IPS-NIHi7 (cell line): ENCODE data around the gene KLHL3.
A peak's percentile ranks its signal among the peaks of the same experiment; 100 is the strongest.
"Not testable (repeated sequence)": the region's sequence is repeated elsewhere in the genome, so short reads cannot be mapped to it uniquely, and the experiment has no call there.

Source experiments
- DNase-seq: peaks from one replicate; pipeline ENCODE4 v3.0.0; 2012; ENCODE audit warnings: mixed read lengths; ENCODE audit errors: extremely low spot score

KLHL3 gene

GRCh38 chr5:137735555-137736284 lies at the start of gene KLHL3:
Gene KLHL3, minus strand, starts transcription at chr5:137736089. Its CDS starts 443 bp downstream, at chr5:137735646.
- DNase-seq = peak; percentile 89

DNA sequence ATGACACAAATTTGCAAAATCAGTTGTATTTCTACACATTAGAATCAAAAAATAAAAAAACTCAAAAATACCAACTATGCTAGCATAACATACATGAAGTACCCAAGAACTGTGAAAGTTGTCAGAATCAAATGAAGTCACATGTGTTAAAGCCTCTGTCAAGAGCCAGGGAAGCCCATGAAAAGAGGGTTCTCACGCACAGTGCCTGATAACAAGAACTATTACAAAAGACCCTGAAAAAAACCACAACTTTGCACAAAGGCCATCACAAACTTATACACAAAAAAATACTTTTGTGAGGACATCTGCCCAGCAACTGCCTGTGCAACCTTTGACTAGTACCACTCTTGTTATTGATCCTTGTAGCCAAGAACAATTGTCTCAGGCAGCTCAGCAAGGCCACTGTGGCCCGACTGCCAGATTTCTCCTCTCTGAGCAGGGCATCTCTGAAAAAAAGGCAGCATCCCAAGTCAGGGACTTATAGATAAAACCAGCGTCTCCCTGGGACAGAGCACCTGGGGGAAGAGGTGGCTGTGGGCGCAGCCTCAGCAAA lies 47.2 kb upstream of the KLHL3 start:
- DNase-seq = no peak

DNA sequence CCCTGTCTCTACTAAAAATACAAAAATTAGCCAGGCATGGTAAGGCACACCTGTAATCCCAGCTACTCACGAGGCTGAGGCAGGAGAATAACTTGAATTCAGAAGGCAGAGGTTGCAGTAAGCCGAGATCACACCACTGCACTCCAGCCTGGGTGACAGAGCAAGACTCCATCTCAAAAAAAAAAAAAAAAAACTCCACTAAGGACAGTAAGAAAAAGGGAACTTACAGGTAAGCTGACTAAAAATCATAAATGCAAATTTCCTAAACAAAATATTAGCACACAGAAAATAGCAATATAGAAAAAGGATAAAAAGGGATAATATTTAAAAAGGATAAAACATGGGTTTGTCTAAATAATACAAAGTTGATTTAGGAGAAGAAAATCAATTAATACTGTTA lies 46.2 kb upstream of the KLHL3 start:
- no peak for DNase-seq

DNA sequence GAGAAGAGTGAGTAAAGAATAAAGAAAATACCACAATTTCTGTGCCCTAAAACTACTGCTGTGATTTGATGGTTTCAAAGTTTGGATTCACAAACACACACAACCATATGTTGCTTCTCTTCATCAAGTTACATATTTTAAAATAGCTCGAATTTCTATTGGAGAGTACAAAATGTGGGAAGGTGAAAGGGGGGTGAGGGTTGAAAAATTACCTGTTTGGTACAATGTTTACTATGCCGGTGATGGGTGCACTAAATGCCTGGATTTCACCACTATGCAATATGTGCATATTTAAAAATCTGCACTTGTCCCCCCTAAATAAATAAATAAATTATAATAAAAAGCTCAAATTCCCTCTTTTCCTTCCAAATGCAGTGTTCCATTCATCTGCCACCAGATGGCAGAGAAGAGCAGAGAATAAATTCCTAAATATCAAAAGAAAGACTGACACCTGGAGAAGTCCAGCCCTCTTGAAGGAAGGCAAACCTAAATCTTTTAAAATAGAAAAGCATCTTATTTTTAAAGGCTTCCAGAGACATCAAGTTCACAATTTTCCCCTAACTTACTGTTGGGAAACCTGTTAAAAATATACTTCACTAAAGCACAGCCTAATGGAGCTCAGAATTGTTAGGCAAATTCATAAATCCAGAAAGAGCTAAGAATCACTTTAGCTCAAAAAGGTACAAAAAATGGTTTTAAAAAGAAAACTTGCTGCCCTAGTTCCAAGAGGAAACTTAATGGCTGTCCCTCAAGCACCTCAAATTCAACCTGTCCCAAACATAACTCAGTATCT lies 43.1 kb upstream of the KLHL3 start:
- DNase-seq = peak; percentile 42

DNA sequence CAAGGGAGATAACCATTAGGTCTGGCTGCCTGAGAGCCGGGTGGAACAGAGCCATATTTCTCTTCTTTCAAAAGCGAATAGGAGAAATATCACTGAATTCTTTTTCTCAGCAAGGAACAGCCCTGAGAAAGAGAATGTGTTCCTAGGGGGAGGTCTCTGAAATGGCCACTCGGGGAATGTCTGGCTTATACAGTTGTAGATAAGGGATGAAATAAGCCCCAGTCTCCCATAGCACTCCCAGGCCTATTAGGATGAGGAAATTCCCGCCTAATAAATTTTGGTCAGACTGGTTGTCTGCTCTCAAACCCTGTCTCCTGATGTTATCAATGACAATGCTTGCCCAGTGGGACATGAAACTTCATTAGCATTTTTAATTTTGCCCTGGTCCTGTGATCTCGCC lies 32.0 kb upstream of the KLHL3 start:
- not testable (repeated sequence) for DNase-seq

DNA sequence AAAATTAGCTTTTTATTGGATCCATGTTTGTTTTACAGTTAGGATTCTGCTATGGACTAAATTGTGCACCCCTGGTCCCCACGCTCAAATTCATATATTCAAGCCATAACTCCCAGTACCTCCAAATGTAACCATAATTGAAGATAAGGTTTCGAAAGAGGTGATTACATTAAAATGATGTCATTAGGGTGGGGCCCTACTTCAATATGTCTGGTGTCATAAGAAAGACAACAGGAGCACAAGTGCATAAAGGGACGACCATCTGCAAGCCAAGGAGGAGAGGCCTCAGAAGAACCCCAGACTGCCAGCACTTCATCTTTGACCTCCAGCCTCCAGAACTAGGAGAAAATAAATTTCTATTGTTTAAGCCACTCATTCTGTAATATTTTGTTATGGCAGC lies 25.7 kb upstream of the KLHL3 start:
- no peak for DNase-seq

GRCh38 chr5:137760719-137761516 lies 25.0 kb upstream of the KLHL3 start:
- DNase-seq = no peak

GRCh38 chr5:137760294-137760693 lies 24.4 kb upstream of the KLHL3 start:
- no peak for DNase-seq

DNA sequence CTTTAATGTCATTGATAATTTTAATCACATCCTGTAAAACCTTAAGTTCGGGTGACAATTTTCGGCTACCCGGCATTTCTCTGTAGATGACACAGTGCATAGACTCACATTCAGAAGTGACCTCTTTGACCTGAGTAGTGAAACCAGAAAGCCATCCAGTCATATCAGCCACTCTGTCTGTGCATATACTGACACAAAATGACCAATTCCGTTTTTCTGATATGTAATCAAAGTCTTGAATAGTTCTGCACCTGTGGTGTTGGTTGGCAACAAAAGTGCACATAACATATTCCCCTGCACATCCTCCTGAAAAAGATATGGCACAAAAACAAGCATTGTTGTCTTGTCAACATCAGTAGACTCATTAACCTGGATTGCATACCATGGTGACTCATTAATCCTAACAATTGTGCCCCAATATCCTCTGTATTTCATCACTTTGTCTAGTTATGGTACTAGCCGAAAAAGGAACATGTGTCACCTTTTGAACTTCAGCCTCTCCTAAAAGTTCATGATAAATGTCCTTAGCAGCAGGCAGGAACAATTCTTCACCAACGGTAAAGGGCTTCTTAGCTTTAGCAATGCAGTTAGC lies 22.9 kb upstream of the KLHL3 start:
- DNase-seq = no peak

GRCh38 chr5:137758121-137758520 lies 22.2 kb upstream of the KLHL3 start:
- DNase-seq = no peak

GRCh38 chr5:137757634-137758033 lies 21.7 kb upstream of the KLHL3 start:
- no peak for DNase-seq

DNA sequence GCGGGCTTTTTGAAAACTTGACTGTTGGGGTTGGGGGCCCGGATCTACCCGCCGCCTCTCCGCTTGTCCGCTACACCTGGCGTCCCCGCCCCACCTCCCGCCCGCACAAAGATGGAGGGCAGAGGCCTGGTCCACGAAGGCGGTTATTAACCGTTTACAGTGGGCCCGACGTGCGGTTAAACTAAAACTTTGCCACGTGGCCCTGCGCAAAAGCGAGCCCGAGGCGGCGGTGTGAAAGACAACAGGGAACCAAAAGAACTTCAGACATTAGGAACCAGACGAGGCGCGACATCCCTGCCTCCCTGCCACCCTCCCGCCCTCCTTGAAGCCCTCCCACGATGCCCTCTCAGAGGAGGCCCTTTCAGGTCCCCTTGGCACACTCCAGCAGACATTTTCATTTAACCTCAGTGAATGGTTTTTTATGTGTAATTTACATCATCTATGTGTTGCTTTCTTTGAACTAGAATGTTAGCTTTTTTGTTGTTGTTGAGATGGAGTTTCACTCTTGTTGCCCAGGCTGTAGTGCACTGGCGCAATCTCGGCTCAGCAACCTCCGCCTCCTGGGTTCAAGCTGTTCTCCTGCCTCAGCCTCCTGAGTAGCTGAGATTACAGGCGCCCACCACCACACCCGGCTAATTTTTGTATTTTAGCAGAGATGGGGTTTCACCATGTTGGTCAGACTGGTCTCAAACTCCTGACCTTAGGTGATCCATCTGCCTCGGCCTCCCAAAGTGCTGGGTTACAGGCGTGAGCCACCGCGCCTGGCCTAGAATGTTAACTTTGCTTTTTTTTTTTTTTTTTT lies 19.3 kb upstream of the KLHL3 start:
- DNase-seq = no peak

DNA sequence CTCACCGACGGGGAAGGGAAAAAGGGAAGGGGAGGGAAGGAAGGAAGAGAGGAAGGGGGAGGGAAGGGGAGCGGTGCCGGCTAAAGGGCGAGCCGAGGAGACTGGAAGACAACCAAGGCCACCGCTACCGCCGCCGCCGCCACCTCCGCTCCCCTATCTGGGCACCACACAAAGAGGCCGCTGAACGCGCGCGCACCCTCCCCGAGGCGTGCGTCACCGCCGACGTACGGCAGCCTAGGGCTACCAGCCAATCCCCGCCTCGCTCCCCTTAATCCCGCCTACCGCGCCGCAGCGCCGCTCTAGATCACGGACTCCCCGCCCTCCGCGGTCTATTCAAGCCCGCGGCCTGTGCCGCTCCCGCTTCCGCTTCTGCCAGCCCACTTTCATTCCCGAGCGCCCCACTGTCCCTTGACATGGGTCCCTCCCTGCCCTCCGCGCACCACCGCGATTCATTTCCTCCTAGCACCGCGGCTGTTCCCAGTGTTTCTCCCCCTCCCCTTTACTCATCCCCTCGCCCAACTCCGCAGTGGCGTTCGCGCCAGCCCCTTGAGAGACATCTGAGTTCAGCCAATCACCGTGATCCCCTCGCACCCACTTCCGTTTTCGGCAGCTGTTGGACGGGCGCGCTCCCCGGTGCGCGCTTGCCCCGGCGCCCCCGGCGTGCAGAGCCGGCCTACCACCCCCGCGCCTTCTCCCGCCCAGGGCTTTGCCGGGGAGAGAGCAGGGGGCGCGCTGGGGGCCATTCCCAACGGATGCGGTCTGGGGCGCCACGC lies 18.5 kb upstream of the KLHL3 start, which contains the start of gene HNRNPA0:
HNRNPA0 (minus strand) TSS at position 176 of the 773 bp plus-strand sequence. CDS start 297 bp downstream, outside the sequence.
- peak; percentile 96 for DNase-seq

DNA sequence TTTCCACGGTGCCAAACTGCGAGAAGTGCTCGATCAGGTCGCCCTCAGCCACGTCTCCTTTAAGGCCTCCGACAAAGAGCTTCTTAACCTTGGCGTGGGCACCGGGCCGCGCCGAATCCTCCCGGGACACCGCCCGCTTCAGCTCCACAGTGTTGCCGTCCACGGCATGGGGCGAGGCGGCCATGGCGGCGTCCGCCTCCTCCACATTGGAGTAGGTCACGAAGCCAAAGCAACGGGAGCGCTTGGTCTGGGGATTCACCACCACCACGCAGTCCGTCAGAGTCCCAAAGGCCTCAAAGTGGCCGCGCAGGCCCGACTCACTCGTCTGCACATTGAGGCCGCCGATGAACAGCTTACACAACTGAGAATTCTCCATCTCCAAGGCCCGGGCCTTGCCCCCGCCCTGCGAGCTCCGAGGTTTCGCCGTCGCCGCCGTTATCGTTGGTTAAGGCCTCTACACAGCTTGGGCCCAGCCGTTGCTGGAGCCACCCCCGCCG lies 17.9 kb upstream of the KLHL3 start:
- DNase-seq = no peak

DNA sequence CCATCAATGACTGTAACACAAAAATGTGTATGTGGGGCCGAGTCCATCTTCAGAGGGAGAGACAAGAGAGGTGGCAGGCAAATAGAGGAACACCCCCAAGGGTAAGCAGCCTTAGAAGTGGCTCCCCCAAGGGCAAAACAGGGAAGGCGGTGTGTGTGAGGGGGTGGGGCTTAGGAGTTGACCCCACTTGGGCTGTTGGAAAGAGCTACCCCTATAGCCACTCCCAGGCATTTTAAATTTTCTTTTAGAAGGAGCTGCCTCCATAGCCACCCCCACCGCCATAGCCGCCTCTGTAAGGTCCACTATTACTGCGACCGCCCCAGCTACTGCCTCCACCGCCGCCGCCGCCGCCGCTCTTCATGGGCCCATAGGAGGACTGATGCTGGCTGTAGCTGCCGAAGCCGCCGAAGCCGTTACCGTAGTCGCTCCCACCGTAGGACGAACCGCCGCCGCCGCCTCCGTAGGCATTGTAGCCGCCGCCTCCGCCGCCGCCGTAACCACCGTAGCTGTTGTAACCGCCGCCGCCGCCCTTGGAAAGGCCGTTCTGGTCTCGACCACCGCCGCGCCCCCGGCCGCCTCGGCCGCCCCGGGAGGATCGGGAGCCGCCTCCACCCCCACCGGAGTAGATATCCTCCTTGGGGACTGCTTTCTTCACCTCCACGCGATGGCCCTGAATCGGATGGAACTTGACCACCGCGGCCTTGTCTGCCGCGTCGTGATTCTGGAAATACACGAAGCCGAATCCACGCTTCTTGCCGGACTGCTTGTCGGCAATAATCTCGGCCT lies 17.2 kb upstream of the KLHL3 start:
- no peak for DNase-seq

DNA sequence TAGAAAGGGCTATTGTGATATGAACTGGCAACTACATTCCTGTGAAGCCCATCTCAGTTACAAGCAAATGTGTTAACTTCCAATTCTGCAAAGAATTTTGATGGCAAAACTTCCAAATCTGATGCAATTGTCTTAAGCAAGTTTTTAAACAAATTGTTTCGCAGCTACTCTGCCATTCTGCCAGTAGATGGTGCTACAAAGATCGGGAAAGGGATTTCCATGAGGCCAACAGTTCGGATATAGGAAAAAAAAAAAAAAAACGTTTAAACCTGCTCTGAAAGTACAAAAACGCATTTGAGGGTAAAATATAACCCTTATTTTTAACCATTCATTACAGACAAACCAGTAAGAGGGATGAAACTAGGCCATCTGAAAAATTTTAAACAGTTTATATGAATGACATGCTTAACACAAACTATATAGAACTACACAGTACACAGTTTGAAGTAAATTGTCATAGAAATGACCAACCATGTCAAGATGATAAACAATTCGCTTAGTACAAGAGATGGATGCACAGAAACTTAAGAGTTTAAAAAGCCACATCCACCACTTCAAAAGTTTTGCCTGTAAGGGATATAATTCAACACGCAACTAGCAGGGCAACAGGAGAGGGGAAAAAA lies 16.1 kb upstream of the KLHL3 start:
- DNase-seq = no peak

GRCh38 chr5:137750436-137750835 lies 14.5 kb upstream of the KLHL3 start:
- no peak for DNase-seq

DNA sequence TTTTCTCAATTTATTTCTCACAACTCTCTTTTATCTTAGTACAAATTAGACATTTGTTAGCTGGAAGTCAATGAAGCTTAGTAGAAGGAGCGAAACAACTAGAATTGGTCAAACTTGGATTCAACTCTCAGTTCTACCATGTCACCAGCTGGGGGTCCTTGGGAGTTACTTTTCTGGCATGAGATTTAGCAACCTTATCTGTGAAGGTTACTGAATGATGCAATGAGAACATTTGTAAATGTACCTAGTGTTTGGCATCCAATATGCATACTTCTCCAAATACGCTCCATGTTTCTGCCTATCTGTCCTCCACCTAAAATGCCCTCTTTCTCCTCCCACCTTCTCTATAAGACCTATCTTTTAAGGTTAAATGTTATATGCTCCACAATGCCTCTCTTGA lies 12.0 kb upstream of the KLHL3 start:
- DNase-seq = no peak
